ENCODE measurements around the gene FAM222A.

FAM222A gene

GRCh38 chr12:109737126-109737525, 23.5 kb downstream of the FAM222A start:
- no peak for DNase-seq (ENCODE audit: low read depth)
- Histone ChIP-seq H3K9me3 (ENCODE audit: control insufficient read depth, low read length) (no peaks in the 10 kb centered on the region), H3K27me3 (replicated peaks; ENCODE audit: control insufficient read depth, insufficient read depth, low read length) (peaks cover 52% of the 10 kb centered on the region), H3K9ac (ENCODE audit: low read length) (no peak overlapping the region), H3K4me1 (ENCODE audit: control insufficient read depth, insufficient read depth, low read length) (no peaks in the 10 kb centered on the region), H3K4me3 (ENCODE audit: low read length) (no peak overlapping the region), H3K36me3 (ENCODE audit: control insufficient read depth, insufficient read depth, low read length, severe bottlenecking) (no peaks in the 10 kb centered on the region)

- no peak overlapping the region for H3K4me3 ChIP-seq (ENCODE audit: low read length)
- H3K9me3 ChIP-seq (ENCODE audit: control insufficient read depth, low read length): no peaks in the 10 kb centered on the region
- H3K36me3 ChIP-seq (ENCODE audit: control insufficient read depth, insufficient read depth, low read length, severe bottlenecking): no peaks in the 10 kb centered on the region
- no peak for DNase-seq (ENCODE audit: low read depth)
- H3K9ac ChIP-seq (ENCODE audit: low read length): no peak overlapping the region
- H3K4me1 ChIP-seq (ENCODE audit: control insufficient read depth, insufficient read depth, low read length): no peaks in the 10 kb centered on the region
- peaks cover 51% of the 10 kb centered on the region for H3K27me3 ChIP-seq (replicated peaks; ENCODE audit: control insufficient read depth, insufficient read depth, low read length)
Measured at GRCh38 chr12:109737631-109738030, 24.0 kb downstream of the FAM222A start.

GRCh38 chr12:109738209-109738608, 24.6 kb downstream of the FAM222A start:
- Histone ChIP-seq H3K4me1 (ENCODE audit: control insufficient read depth, insufficient read depth, low read length) (no peaks in the 10 kb centered on the region), H3K36me3 (ENCODE audit: control insufficient read depth, insufficient read depth, low read length, severe bottlenecking) (no peaks in the 10 kb centered on the region), H3K9me3 (ENCODE audit: control insufficient read depth, low read length) (no peaks in the 10 kb centered on the region), H3K9ac (ENCODE audit: low read length) (no peak overlapping the region), H3K27me3 (replicated peaks; ENCODE audit: control insufficient read depth, insufficient read depth, low read length) (peaks cover 47% of the 10 kb centered on the region), H3K4me3 (ENCODE audit: low read length) (no peak overlapping the region)
- no peak for DNase-seq (ENCODE audit: low read depth)

GRCh38 chr12:109738878-109739665, 25.4 kb downstream of the FAM222A start:
- Histone ChIP-seq H3K4me3 (ENCODE audit: low read length) (no peak overlapping the region), H3K36me3 (ENCODE audit: control insufficient read depth, insufficient read depth, low read length, severe bottlenecking) (no peaks in the 10 kb centered on the region), H3K27me3 (replicated peaks; ENCODE audit: control insufficient read depth, insufficient read depth, low read length) (peaks cover 41% of the 10 kb centered on the region), H3K4me1 (ENCODE audit: control insufficient read depth, insufficient read depth, low read length) (no peaks in the 10 kb centered on the region), H3K9ac (ENCODE audit: low read length) (no peak overlapping the region), H3K9me3 (ENCODE audit: control insufficient read depth, low read length) (no peaks in the 10 kb centered on the region)
- DNase-seq (ENCODE audit: low read depth): no peak

- Histone ChIP-seq H3K4me1 (ENCODE audit: control insufficient read depth, insufficient read depth, low read length) (no peaks in the 10 kb centered on the region), H3K4me3 (ENCODE audit: low read length) (no peak overlapping the region)
Measured at GRCh38 chr12:109739747-109740693, 26.4 kb downstream of the FAM222A start.

GRCh38 chr12:109740694-109741245, 27.1 kb downstream of the FAM222A start:
- no peaks in the 10 kb centered on the region for H3K4me1 ChIP-seq (ENCODE audit: control insufficient read depth, insufficient read depth, low read length)
- H3K27me3 ChIP-seq (replicated peaks; ENCODE audit: control insufficient read depth, insufficient read depth, low read length): peaks cover 24% of the 10 kb centered on the region
- H3K9me3 ChIP-seq (ENCODE audit: control insufficient read depth, low read length): no peaks in the 10 kb centered on the region
- no peak overlapping the region for H3K4me3 ChIP-seq (ENCODE audit: low read length)
- no peaks in the 10 kb centered on the region for H3K36me3 ChIP-seq (ENCODE audit: control insufficient read depth, insufficient read depth, low read length, severe bottlenecking)
- H3K9ac ChIP-seq (ENCODE audit: low read length): no peak overlapping the region
- no peak for DNase-seq (ENCODE audit: low read depth)

More at GRCh38 chr12:109739747-109740693, 26.4 kb downstream of the FAM222A start:
- Histone ChIP-seq H3K27me3 (replicated peaks; ENCODE audit: control insufficient read depth, insufficient read depth, low read length) (peaks cover 31% of the 10 kb centered on the region), H3K36me3 (ENCODE audit: control insufficient read depth, insufficient read depth, low read length, severe bottlenecking) (no peaks in the 10 kb centered on the region), H3K9ac (ENCODE audit: low read length) (no peak overlapping the region), H3K9me3 (ENCODE audit: control insufficient read depth, low read length) (no peaks in the 10 kb centered on the region)
- DNase-seq (ENCODE audit: low read depth): no peak

GRCh38 chr12:109741286-109741969, 27.8 kb downstream of the FAM222A start:
- Histone ChIP-seq H3K27me3 (replicated peaks; ENCODE audit: control insufficient read depth, insufficient read depth, low read length) (peaks cover 17% of the 10 kb centered on the region), H3K4me1 (ENCODE audit: control insufficient read depth, insufficient read depth, low read length) (no peaks in the 10 kb centered on the region), H3K9ac (ENCODE audit: low read length) (no peak overlapping the region), H3K9me3 (ENCODE audit: control insufficient read depth, low read length) (no peaks in the 10 kb centered on the region), H3K4me3 (ENCODE audit: low read length) (no peak overlapping the region), H3K36me3 (ENCODE audit: control insufficient read depth, insufficient read depth, low read length, severe bottlenecking) (no peaks in the 10 kb centered on the region)
- DNase-seq (ENCODE audit: low read depth): no peak

GRCh38 chr12:109741970-109742703, 28.5 kb downstream of the FAM222A start:
- peaks cover 11% of the 10 kb centered on the region for H3K27me3 ChIP-seq (replicated peaks; ENCODE audit: control insufficient read depth, insufficient read depth, low read length)
- no peak overlapping the region for H3K9ac ChIP-seq (ENCODE audit: low read length)
- no peak for DNase-seq (ENCODE audit: low read depth)
- no peaks in the 10 kb centered on the region for H3K4me1 ChIP-seq (ENCODE audit: control insufficient read depth, insufficient read depth, low read length)
- no peak overlapping the region for H3K4me3 ChIP-seq (ENCODE audit: low read length)
- no peaks in the 10 kb centered on the region for H3K9me3 ChIP-seq (ENCODE audit: control insufficient read depth, low read length)
- no peaks in the 10 kb centered on the region for H3K36me3 ChIP-seq (ENCODE audit: control insufficient read depth, insufficient read depth, low read length, severe bottlenecking)

- no peaks in the 10 kb centered on the region for H3K4me1 ChIP-seq (ENCODE audit: control insufficient read depth, insufficient read depth, low read length)
- no peaks in the 10 kb centered on the region for H3K9me3 ChIP-seq (ENCODE audit: control insufficient read depth, low read length)
- H3K9ac ChIP-seq (ENCODE audit: low read length): no peak overlapping the region
- no peaks in the 10 kb centered on the region for H3K36me3 ChIP-seq (ENCODE audit: control insufficient read depth, insufficient read depth, low read length, severe bottlenecking)
- DNase-seq (ENCODE audit: low read depth): no peak
- no peak overlapping the region for H3K4me3 ChIP-seq (ENCODE audit: low read length)
- H3K27me3 ChIP-seq (replicated peaks; ENCODE audit: control insufficient read depth, insufficient read depth, low read length): peaks cover 12% of the 10 kb centered on the region
Measured at GRCh38 chr12:109743076-109743910, 29.7 kb downstream of the FAM222A start.

GRCh38 chr12:109744026-109744425, 30.4 kb downstream of the FAM222A start:
- H3K9ac ChIP-seq (ENCODE audit: low read length): no peak overlapping the region
- DNase-seq (ENCODE audit: low read depth): no peak
- H3K27me3 ChIP-seq (replicated peaks; ENCODE audit: control insufficient read depth, insufficient read depth, low read length): peaks cover 17% of the 10 kb centered on the region
- no peaks in the 10 kb centered on the region for H3K4me1 ChIP-seq (ENCODE audit: control insufficient read depth, insufficient read depth, low read length)
- H3K4me3 ChIP-seq (ENCODE audit: low read length): no peak overlapping the region
- no peaks in the 10 kb centered on the region for H3K36me3 ChIP-seq (ENCODE audit: control insufficient read depth, insufficient read depth, low read length, severe bottlenecking)
- H3K9me3 ChIP-seq (ENCODE audit: control insufficient read depth, low read length): no peaks in the 10 kb centered on the region
